HepG2 (cell line): ENCODE measurements around the gene PIP5K1A. TPM values are rescaled to one million over a fixed set of nuclear protein-coding genes. Genes with fewer than 3 reads are reported as not detected.
A peak's percentile ranks its signal among the peaks of the same experiment; 100 is the strongest.

ENCODE experiments used
- ATAC-seq: fragments of 200-7000 bp; cut with Tn5 transposase; 3 replicates; pipeline ENCODE4 v1.9.1; 2020; ENCODE audit warnings: mild to moderate bottlenecking, moderate library complexity
- BruUV-seq: library from RNA; stranded (reverse); fragments of 400-500 nt; replicated peaks from 2 replicates; lab custom pipeline; 2021; lab: Mats Ljungman, UMichigan
- CTCF ChIA-PET: fragments of 300-600 bp; formaldehyde crosslinking; extraction: SDS; loops from one replicate; lab custom pipeline; 2021; ENCODE audit warnings: low total read pairs, inconsistent platforms, low intra/inter-chr PET ratio; lab: Yijun Ruan, JAX
- POLR2A ChIA-PET: fragments of 350-600 bp; sonication (Branson Sonifier 250); formaldehyde crosslinking; loops from one replicate; lab custom pipeline; 2020; ENCODE audit warnings: antibody characterized with exemption, inconsistent platforms; lab: Yijun Ruan, JAX
- DNase-seq: peaks from one replicate; pipeline ENCODE4 v3.0.0-alpha.2; 2015; ENCODE audit warnings: low spot score
- FAIRE-seq: peaks from 3 replicates; lab custom pipeline; 2011; peaks lifted over from hg19 to GRCh38; lab: Jason Lieb, UNC
- H2AFZ ChIP-seq: one replicate; pipeline ENCODE4 v1.6.1; 2011; ENCODE audit warnings: low read length, inconsistent platforms
- H3K27ac ChIP-seq: fragments of 300-600 bp; 3 replicates; pipeline ENCODE4 v1.8.0; 2011; ENCODE audit warnings: mixed run types, mild to moderate bottlenecking, mixed read lengths, low read length, inconsistent platforms; ENCODE audit not compliant: insufficient read depth; ENCODE audit errors: extremely low read length
- H3K27me3 ChIP-seq, 2 experiments: fragments of 200-600 bp in 1 of 2; 2 replicates in 1 of 2; 3 replicates in 1 of 2; pipeline versions ENCODE4 v1.6.0 to v1.8.0; 2011; ENCODE audit warnings: low read length in 2 of 2, mild to moderate bottlenecking in 2 of 2, moderate library complexity in 2 of 2, inconsistent platforms in 1 of 2; ENCODE audit not compliant: insufficient read depth in 2 of 2, control insufficient read depth in 1 of 2
- H3K36me3 ChIP-seq, 2 experiments: fragments of 200-600 bp in 1 of 2; replicated peaks in 1 of 2; 2 replicates in 1 of 2; 3 replicates in 1 of 2; pipeline versions ENCODE4 v1.5.1 to v1.8.0; 2011; ENCODE audit warnings: low read length in 2 of 2, inconsistent platforms in 1 of 2; ENCODE audit not compliant: insufficient read depth in 2 of 2, control insufficient read depth in 1 of 2
- H3K4me1 ChIP-seq: 2 replicates; pipeline ENCODE4 v1.5.1; 2012; ENCODE audit warnings: low read length, inconsistent platforms; ENCODE audit not compliant: insufficient read depth
- H3K4me2 ChIP-seq: 2 replicates; pipeline ENCODE4 v1.6.0; 2011; ENCODE audit warnings: low read depth, low read length, inconsistent platforms
- H3K4me3 ChIP-seq, 3 experiments: fragments of 200-600 bp in 1 of 3; sonication (generic), shearing (Covaris generic) in 1 of 3; replicated peaks in 1 of 3; 2 replicates each; pipeline ENCODE4 v1.5.1; 2011 to 2016; ENCODE audit warnings: low read length in 3 of 3, inconsistent platforms in 2 of 3, low read depth in 2 of 3, mild to moderate bottlenecking in 2 of 3, control low read depth in 1 of 3, mixed read lengths in 1 of 3; ENCODE audit not compliant: insufficient read depth in 1 of 3
- H3K79me2 ChIP-seq: one replicate; pipeline ENCODE4 v1.6.1; 2011; ENCODE audit warnings: low read length, inconsistent platforms; ENCODE audit not compliant: insufficient read depth
- H3K9ac ChIP-seq: 2 replicates; pipeline ENCODE4 v1.6.0; 2011; ENCODE audit warnings: mild to moderate bottlenecking, low read depth, low read length, inconsistent platforms; ENCODE audit not compliant: insufficient read depth
- H3K9me3 ChIP-seq: 2 replicates; pipeline ENCODE4 v1.5.1; 2012; ENCODE audit warnings: mild to moderate bottlenecking, low read length
- H4K20me1 ChIP-seq: 2 replicates; pipeline ENCODE4 v1.6.0; 2011; ENCODE audit warnings: inconsistent platforms, mild to moderate bottlenecking, low read length, moderate library complexity; ENCODE audit not compliant: insufficient read depth
- CBX1 ChIP-seq: IDR thresholded peaks from one replicate; pipeline ENCODE4 v1.6.1; 2016; ENCODE audit warnings: antibody characterized with exemption, low read depth
- FOXK1 ChIP-seq: sonication (generic); formaldehyde crosslinking; IDR thresholded peaks from 2 replicates; pipeline ENCODE4 v1.4.0; 2020; ENCODE audit warnings: low read depth, missing genetic modification reagents, borderline replicate concordance
- PITX1 ChIP-seq: sonication (generic); formaldehyde crosslinking; IDR thresholded peaks from 2 replicates; pipeline ENCODE4 v1.5.1; 2020; ENCODE audit warnings: mild to moderate bottlenecking, missing genetic modification reagents
- SNRNP70 ChIP-seq: fragments of 200-400 bp; formaldehyde crosslinking; IDR thresholded peaks from 2 replicates; pipeline ENCODE4 v1.6.1; 2017; ENCODE audit warnings: mild to moderate bottlenecking, low read depth, low read length, moderate library complexity
- SOX5 ChIP-seq: IDR thresholded peaks from 2 replicates; pipeline ENCODE4 v1.6.1; 2016; ENCODE audit warnings: borderline replicate concordance
- ZBTB7B ChIP-seq: sonication (generic); formaldehyde crosslinking; IDR thresholded peaks from 2 replicates; pipeline ENCODE4 v1.4.0; 2020; ENCODE audit warnings: missing genetic modification reagents
- ZNF264 ChIP-seq: sonication (generic); formaldehyde crosslinking; IDR thresholded peaks from 2 replicates; pipeline ENCODE4 v1.4.0; 2020; ENCODE audit warnings: missing genetic modification reagents
- ZNF3 ChIP-seq: IDR thresholded peaks from 2 replicates; pipeline ENCODE4 v1.7.0; 2017; ENCODE audit warnings: inconsistent platforms
- WGBS: methylation state at CpG from one replicate; pipeline ENCODE4 v1.1.6; 2017; ENCODE audit warnings: low lambda C conversion rate; 5-methylcytosine and 5-hydroxymethylcytosine counted together
- in situ Hi-C: cut with HindIII; loops from 2 replicates; pipeline ENCODE4 v1.10.0; 2017; ENCODE audit warnings: low pct_unique_long_range_greater_than_20kb; ENCODE audit not compliant: extremely low pct_ligation_motif_present
- intact Hi-C: fragments of 100-400 bp; cut with micrococcal nuclease; formaldehyde crosslinking; loops from one replicate; pipeline ENCODE4 v1.10.0; 2022; ENCODE audit not compliant: unreplicated experiment
- polyA plus RNA-seq, 8 experiments: library from polyadenylated mRNA; depleted of rRNA in 3 of 8; stranded (reverse) in 7 of 8; unstranded in 1 of 8; fragments of >200 nt; fragmentation: Illumina TruSeq in 4 of 8; extraction: Trizol in 4 of 8; gene quantifications; 2 replicates each; pipeline versions ENCODE4 v1.2.1 to v1.2.3, GENCODE V29; 2011 to 2016; ENCODE audit warnings: low read depth in 4 of 8, missing spikeins in 1 of 8, mixed read lengths in 1 of 8; ENCODE audit not compliant: insufficient read depth in 1 of 8
- total RNA-seq, 5 experiments: library from RNA; depleted of rRNA; stranded (reverse); fragments of >200 nt; fragmentation: Illumina TruSeq; extraction: Trizol; gene quantifications; 2 replicates each; pipeline ENCODE4 v1.2.3, GENCODE V29; 2016; ENCODE audit warnings: low read depth in 1 of 5
- TF ChIP-seq, protein P1 (sequence below): sonication (generic); formaldehyde crosslinking; IDR thresholded peaks from 2 replicates; pipeline ENCODE4 v1.9.0; 2021; ENCODE audit warnings: missing genetic modification reagents, borderline replicate concordance
- TF ChIP-seq, protein P2 (sequence below): sonication (generic); formaldehyde crosslinking; IDR thresholded peaks from 2 replicates; pipeline ENCODE4 v1.5.0; 2020; ENCODE audit warnings: missing genetic modification reagents
- TF ChIP-seq, protein P3 (sequence below): sonication (generic); formaldehyde crosslinking; IDR thresholded peaks from 2 replicates; pipeline ENCODE4 v1.5.1; 2020; ENCODE audit warnings: mild to moderate bottlenecking, missing genetic modification reagents, moderate library complexity
- TF ChIP-seq, protein P4 (sequence below): sonication (generic); formaldehyde crosslinking; IDR thresholded peaks from 2 replicates; pipeline ENCODE4 v1.4.0; 2020; ENCODE audit warnings: missing genetic modification reagents

PIP5K1A gene
- total and polyA plus RNA-seq, 2 of the 13 experiments (the other 11 are each of a cell fraction or from before 2014, with no cell fraction given) = 45.3 to 65.1 TPM

DNA sequence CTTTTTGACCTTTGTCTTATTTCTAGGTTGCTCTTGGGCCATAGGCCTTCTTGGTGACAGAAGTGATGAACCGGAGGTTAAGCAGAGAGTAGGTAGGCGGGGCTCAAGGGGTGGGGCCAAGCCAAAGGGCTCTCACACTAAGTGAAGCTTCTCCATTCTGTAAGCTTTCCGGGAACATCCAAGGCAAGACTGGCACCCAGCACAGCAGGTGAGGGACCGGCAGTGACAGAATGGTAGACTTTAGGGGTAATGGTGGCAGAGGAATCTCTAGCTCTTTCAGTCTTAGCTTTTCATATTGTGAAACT, 41.9 kb upstream of the PIP5K1A start, which contains the start of gene TNFAIP8L2:
Gene TNFAIP8L2, plus strand, starts transcription at position 135 of the 305 bp plus-strand sequence. CDS start 2,049 bp downstream, outside the sequence.
- DNase-seq = no peak
- in situ Hi-C loops = loop anchor here (5.0 kb wide), 1 partner anchor 59 kb away; no protein-coding TSS in a partner anchor
- TF ChIP-seq ZBTB7B (CRISPR knock-in tag) = no peak
- TF ChIP-seq, protein P1, sequence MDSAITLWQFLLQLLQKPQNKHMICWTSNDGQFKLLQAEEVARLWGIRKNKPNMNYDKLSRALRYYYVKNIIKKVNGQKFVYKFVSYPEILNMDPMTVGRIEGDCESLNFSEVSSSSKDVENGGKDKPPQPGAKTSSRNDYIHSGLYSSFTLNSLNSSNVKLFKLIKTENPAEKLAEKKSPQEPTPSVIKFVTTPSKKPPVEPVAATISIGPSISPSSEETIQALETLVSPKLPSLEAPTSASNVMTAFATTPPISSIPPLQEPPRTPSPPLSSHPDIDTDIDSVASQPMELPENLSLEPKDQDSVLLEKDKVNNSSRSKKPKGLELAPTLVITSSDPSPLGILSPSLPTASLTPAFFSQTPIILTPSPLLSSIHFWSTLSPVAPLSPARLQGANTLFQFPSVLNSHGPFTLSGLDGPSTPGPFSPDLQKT (CRISPR knock-in tag) = no peak
- no peak for TF ChIP-seq PITX1 (CRISPR knock-in tag)
- TF ChIP-seq SOX5 = no peak
- TF ChIP-seq ZNF3 (CRISPR knock-in tag) = no peak
- TF ChIP-seq, protein P2, sequence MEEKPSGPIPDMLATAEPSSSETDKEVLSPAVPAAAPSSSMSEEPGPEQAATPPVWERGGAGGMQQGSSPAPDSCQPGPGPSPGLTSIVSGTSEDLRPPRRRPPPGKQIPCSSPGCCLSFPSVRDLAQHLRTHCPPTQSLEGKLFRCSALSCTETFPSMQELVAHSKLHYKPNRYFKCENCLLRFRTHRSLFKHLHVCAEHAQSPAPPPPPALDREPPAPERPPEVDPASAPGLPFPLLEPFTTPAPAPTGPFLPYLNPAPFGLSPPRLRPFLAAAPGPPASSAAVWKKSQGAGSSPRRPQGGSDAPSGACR (CRISPR knock-in tag) = no peak
- no peak for TF ChIP-seq CBX1
- TF ChIP-seq ZNF264 (CRISPR knock-in tag) = no peak
- TF ChIP-seq, protein P3, sequence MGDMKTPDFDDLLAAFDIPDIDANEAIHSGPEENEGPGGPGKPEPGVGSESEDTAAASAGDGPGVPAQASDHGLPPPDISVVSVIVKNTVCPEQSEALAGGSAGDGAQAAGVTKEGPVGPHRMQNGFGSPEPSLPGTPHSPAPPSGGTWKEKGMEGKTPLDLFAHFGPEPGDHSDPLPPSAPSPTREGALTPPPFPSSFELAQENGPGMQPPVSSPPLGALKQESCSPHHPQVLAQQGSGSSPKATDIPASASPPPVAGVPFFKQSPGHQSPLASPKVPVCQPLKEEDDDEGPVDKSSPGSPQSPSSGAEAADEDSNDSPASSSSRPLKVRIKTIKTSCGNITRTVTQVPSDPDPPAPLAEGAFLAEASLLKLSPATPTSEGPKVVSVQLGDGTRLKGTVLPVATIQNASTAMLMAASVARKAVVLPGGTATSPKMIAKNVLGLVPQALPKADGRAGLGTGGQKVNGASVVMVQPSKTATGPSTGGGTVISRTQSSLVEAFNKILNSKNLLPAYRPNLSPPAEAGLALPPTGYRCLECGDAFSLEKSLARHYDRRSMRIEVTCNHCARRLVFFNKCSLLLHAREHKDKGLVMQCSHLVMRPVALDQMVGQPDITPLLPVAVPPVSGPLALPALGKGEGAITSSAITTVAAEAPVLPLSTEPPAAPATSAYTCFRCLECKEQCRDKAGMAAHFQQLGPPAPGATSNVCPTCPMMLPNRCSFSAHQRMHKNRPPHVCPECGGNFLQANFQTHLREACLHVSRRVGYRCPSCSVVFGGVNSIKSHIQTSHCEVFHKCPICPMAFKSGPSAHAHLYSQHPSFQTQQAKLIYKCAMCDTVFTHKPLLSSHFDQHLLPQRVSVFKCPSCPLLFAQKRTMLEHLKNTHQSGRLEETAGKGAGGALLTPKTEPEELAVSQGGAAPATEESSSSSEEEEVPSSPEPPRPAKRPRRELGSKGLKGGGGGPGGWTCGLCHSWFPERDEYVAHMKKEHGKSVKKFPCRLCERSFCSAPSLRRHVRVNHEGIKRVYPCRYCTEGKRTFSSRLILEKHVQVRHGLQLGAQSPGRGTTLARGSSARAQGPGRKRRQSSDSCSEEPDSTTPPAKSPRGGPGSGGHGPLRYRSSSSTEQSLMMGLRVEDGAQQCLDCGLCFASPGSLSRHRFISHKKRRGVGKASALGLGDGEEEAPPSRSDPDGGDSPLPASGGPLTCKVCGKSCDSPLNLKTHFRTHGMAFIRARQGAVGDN (CRISPR knock-in tag) = no peak
- TF ChIP-seq, protein P4, sequence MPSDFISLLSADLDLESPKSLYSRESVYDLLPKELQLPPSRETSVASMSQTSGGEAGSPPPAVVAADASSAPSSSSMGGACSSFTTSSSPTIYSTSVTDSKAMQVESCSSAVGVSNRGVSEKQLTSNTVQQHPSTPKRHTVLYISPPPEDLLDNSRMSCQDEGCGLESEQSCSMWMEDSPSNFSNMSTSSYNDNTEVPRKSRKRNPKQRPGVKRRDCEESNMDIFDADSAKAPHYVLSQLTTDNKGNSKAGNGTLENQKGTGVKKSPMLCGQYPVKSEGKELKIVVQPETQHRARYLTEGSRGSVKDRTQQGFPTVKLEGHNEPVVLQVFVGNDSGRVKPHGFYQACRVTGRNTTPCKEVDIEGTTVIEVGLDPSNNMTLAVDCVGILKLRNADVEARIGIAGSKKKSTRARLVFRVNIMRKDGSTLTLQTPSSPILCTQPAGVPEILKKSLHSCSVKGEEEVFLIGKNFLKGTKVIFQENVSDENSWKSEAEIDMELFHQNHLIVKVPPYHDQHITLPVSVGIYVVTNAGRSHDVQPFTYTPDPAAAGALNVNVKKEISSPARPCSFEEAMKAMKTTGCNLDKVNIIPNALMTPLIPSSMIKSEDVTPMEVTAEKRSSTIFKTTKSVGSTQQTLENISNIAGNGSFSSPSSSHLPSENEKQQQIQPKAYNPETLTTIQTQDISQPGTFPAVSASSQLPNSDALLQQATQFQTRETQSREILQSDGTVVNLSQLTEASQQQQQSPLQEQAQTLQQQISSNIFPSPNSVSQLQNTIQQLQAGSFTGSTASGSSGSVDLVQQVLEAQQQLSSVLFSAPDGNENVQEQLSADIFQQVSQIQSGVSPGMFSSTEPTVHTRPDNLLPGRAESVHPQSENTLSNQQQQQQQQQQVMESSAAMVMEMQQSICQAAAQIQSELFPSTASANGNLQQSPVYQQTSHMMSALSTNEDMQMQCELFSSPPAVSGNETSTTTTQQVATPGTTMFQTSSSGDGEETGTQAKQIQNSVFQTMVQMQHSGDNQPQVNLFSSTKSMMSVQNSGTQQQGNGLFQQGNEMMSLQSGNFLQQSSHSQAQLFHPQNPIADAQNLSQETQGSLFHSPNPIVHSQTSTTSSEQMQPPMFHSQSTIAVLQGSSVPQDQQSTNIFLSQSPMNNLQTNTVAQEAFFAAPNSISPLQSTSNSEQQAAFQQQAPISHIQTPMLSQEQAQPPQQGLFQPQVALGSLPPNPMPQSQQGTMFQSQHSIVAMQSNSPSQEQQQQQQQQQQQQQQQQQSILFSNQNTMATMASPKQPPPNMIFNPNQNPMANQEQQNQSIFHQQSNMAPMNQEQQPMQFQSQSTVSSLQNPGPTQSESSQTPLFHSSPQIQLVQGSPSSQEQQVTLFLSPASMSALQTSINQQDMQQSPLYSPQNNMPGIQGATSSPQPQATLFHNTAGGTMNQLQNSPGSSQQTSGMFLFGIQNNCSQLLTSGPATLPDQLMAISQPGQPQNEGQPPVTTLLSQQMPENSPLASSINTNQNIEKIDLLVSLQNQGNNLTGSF (CRISPR knock-in tag) = no peak
- no peak for TF ChIP-seq SNRNP70
- TF ChIP-seq FOXK1 (CRISPR knock-in tag) = no peak

More for the DNA sequence above, 41.9 kb upstream of the PIP5K1A start, which contains the start of gene TNFAIP8L2:
- intact Hi-C loops = loop anchor here (1.0 to 2.0 kb wide), 2 partner anchors 57 to 132 kb away; no protein-coding TSS in a partner anchor
- no TSS peak for BruUV-seq
- no peaks in the 10 kb centered on the region for H3K79me2 ChIP-seq
- H3K36me3 ChIP-seq = peaks cover 8 to 14% of the 10 kb centered on the region in 2 experiments
- no peak within 1 kb of the TSS for H2AFZ ChIP-seq
- H3K4me3 ChIP-seq = no peak within 1 kb of the TSS
- CTCF ChIA-PET = interaction anchor here (1.4 to 3.6 kb wide), 2 partner anchors 57 to 132 kb away, joined by 10 to 45 read pairs; no protein-coding TSS in a partner anchor
- FAIRE-seq (no peak), ATAC-seq (peak; percentile 54)
- H3K9me3 ChIP-seq = no peaks in the 10 kb centered on the region
- no peaks in the 10 kb centered on the region for H3K27me3 ChIP-seq
- WGBS = 86% methylated on average over 3 of the region's 4 CpGs
- H4K20me1 ChIP-seq = no peaks in the 10 kb centered on the region
- H3K27ac ChIP-seq = no peak within 1 kb of the TSS
- H3K4me2 ChIP-seq = no peak within 1 kb of the TSS
- POLR2A ChIA-PET = interaction anchor here (1.1 kb wide), 1 partner anchor 57 kb away, joined by 3 read pairs; no protein-coding TSS in a partner anchor
- H3K4me1 ChIP-seq = peaks cover 8% of the 10 kb centered on the region
- H3K9ac ChIP-seq = no peak within 1 kb of the TSS
